CD4-positive, CD25-positive, alpha-beta regulatory T cell (primary cell): ENCODE data around the gene CFC1. TPM values are rescaled to one million over a fixed set of nuclear protein-coding genes. Genes with fewer than 3 reads are reported as not detected.
"Not testable (repeated sequence)": the region's sequence is repeated elsewhere in the genome, so short reads cannot be mapped to it uniquely, and the experiment has no call there.

ENCODE experiments used
- ATAC-seq, 2 donors: fragments of 150-1000 bp; cut with Tn5 transposase; one replicate each; pipeline ENCODE4 v1.10.0; 2021; ENCODE audit warnings: low read depth in 2 of 2, moderate number of reproducible peaks in 2 of 2, moderate library complexity in 1 of 2
- DNase-seq, 3 donors: peaks; one replicate each; pipeline versions ENCODE4 v3.0.0 to v3.0.0-alpha.2; 2012 to 2022; ENCODE audit warnings: mixed read lengths in 1 of 3
- H3K27ac ChIP-seq: one replicate; pipeline ENCODE4 v1.7.0; 2013; ENCODE audit warnings: mild to moderate bottlenecking, low read length; ENCODE audit not compliant: insufficient read depth, poor library complexity, severe bottlenecking
- H3K27me3 ChIP-seq: one replicate; pipeline ENCODE4 v1.7.0; 2013; ENCODE audit warnings: low read length; ENCODE audit not compliant: control insufficient read depth, insufficient read depth
- H3K36me3 ChIP-seq: one replicate; pipeline ENCODE4 v1.7.0; 2013; ENCODE audit warnings: mild to moderate bottlenecking, low read length, moderate library complexity; ENCODE audit not compliant: control insufficient read depth, insufficient read depth
- H3K4me1 ChIP-seq: 2 replicates; pipeline ENCODE4 v1.7.0; 2013; ENCODE audit warnings: mild to moderate bottlenecking, low read length; ENCODE audit not compliant: insufficient read depth, control insufficient read depth, poor library complexity, severe bottlenecking
- H3K4me3 ChIP-seq: one replicate; pipeline ENCODE4 v1.7.0; 2013; ENCODE audit warnings: low read depth, mild to moderate bottlenecking, low read length, moderate library complexity
- H3K9me3 ChIP-seq, 2 experiments: 1 replicate in 1 of 2; 2 replicates in 1 of 2; pipeline ENCODE4 v1.7.0; 2013; ENCODE audit warnings: low read length in 2 of 2, mild to moderate bottlenecking in 1 of 2, moderate library complexity in 1 of 2; ENCODE audit not compliant: control insufficient read depth in 2 of 2
- H3K27ac Mint-ChIP-seq, 3 donors: one replicate each; pipeline ENCODE4 v1.8.0; 2020 to 2022; ENCODE audit warnings: mild to moderate bottlenecking in 3 of 3, mixed read lengths in 3 of 3, moderate library complexity in 2 of 3
- H3K27me3 Mint-ChIP-seq: one replicate; pipeline ENCODE4 v1.8.0; 2022; ENCODE audit warnings: mild to moderate bottlenecking, mixed read lengths
- H3K36me3 Mint-ChIP-seq: one replicate; pipeline ENCODE4 v1.8.0; 2020; ENCODE audit warnings: mixed read lengths
- H3K4me1 Mint-ChIP-seq, 4 donors: one replicate each; pipeline ENCODE4 v1.8.0; 2020 to 2022; ENCODE audit warnings: mixed read lengths in 4 of 4, mild to moderate bottlenecking in 1 of 4
- H3K4me3 Mint-ChIP-seq, 4 donors: one replicate each; pipeline ENCODE4 v1.8.0; 2020 to 2022; ENCODE audit warnings: mild to moderate bottlenecking in 4 of 4, mixed read lengths in 4 of 4, moderate library complexity in 3 of 4
- H3K9me3 Mint-ChIP-seq, 7 donors: one replicate each; pipeline ENCODE4 v1.8.0; 2020 to 2022; ENCODE audit warnings: mixed read lengths in 7 of 7, mild to moderate bottlenecking in 3 of 7, moderate library complexity in 2 of 7
- polyA plus RNA-seq, 4 donors: library from polyadenylated mRNA; unstranded; fragments of 300-500 nt; fragmentation: Illumina TruSeq; gene quantifications; one replicate each; pipeline ENCODE4 v1.2.3, GENCODE V29; 2021
- total RNA-seq: library from RNA; stranded (reverse); gene quantifications from one replicate; pipeline ENCODE4 v1.2.3, GENCODE V29; 2022

Gene CFC1
- total and polyA plus RNA-seq, 5 donors from 2014 or later, result not detected

GRCh38 chr2:130608276-130609001 lies 9.1 kb upstream of the CFC1 start:
- not testable (repeated sequence) for H3K4me3 ChIP-seq, H3K4me1 ChIP-seq, DNase-seq, ATAC-seq, H3K9me3 ChIP-seq, H3K36me3 Mint-ChIP-seq, H3K9me3 Mint-ChIP-seq, H3K27ac ChIP-seq, H3K4me1 Mint-ChIP-seq, H3K4me3 Mint-ChIP-seq, H3K36me3 ChIP-seq, H3K27ac Mint-ChIP-seq, H3K27me3 Mint-ChIP-seq, H3K27me3 ChIP-seq

- H3K4me3 Mint-ChIP-seq, result not testable (repeated sequence)
Observed at GRCh38 chr2:130601648-130602302, 2.4 kb upstream of the CFC1 start.

GRCh38 chr2:130599926-130600325 lies 551 bp upstream of the CFC1 start:
- not testable (repeated sequence) for H3K4me3 Mint-ChIP-seq, H3K4me3 ChIP-seq, H3K4me1 ChIP-seq, H3K36me3 ChIP-seq, H3K9me3 ChIP-seq, ATAC-seq, H3K27me3 ChIP-seq, H3K4me1 Mint-ChIP-seq, H3K27me3 Mint-ChIP-seq, DNase-seq, H3K27ac Mint-ChIP-seq, H3K27ac ChIP-seq, H3K9me3 Mint-ChIP-seq, H3K36me3 Mint-ChIP-seq

More at GRCh38 chr2:130601648-130602302, 2.4 kb upstream of the CFC1 start:
- not testable (repeated sequence) for H3K36me3 ChIP-seq, H3K4me3 ChIP-seq, H3K9me3 ChIP-seq, DNase-seq, H3K27me3 Mint-ChIP-seq, H3K9me3 Mint-ChIP-seq, H3K27ac ChIP-seq, H3K27ac Mint-ChIP-seq, H3K4me1 Mint-ChIP-seq, ATAC-seq, H3K36me3 Mint-ChIP-seq, H3K4me1 ChIP-seq, H3K27me3 ChIP-seq

- not testable (repeated sequence) for H3K9me3 Mint-ChIP-seq, DNase-seq, H3K27me3 Mint-ChIP-seq, H3K4me3 Mint-ChIP-seq, ATAC-seq, H3K9me3 ChIP-seq, H3K27ac Mint-ChIP-seq, H3K36me3 Mint-ChIP-seq, H3K36me3 ChIP-seq, H3K4me3 ChIP-seq, H3K4me1 ChIP-seq, H3K4me1 Mint-ChIP-seq, H3K27me3 ChIP-seq, H3K27ac ChIP-seq
Observed at GRCh38 chr2:130598463-130598862, 912 bp downstream of the CFC1 start.

GRCh38 chr2:130597994-130598393 lies 1.4 kb downstream of the CFC1 start:
- H3K27ac Mint-ChIP-seq, H3K27me3 Mint-ChIP-seq, H3K4me1 ChIP-seq, H3K27me3 ChIP-seq, H3K36me3 ChIP-seq, H3K4me3 ChIP-seq, DNase-seq, H3K9me3 ChIP-seq, H3K36me3 Mint-ChIP-seq, ATAC-seq, H3K27ac ChIP-seq, H3K9me3 Mint-ChIP-seq, H3K4me3 Mint-ChIP-seq, H3K4me1 Mint-ChIP-seq: not testable (repeated sequence)

GRCh38 chr2:130596757-130597156 lies 2.6 kb downstream of the CFC1 start:
- H3K9me3 ChIP-seq, DNase-seq, H3K4me3 Mint-ChIP-seq, H3K27me3 ChIP-seq, H3K4me3 ChIP-seq, ATAC-seq, H3K36me3 Mint-ChIP-seq, H3K9me3 Mint-ChIP-seq, H3K36me3 ChIP-seq, H3K27ac Mint-ChIP-seq, H3K4me1 ChIP-seq, H3K4me1 Mint-ChIP-seq, H3K27ac ChIP-seq, H3K27me3 Mint-ChIP-seq: not testable (repeated sequence)

- not testable (repeated sequence) for H3K27me3 Mint-ChIP-seq
Observed at GRCh38 chr2:130594011-130594410, 5.4 kb downstream of the CFC1 start.

GRCh38 chr2:130592791-130593414 lies 6.5 kb downstream of the CFC1 start:
- H3K4me3 ChIP-seq, H3K36me3 ChIP-seq, H3K4me1 Mint-ChIP-seq, H3K4me1 ChIP-seq, H3K36me3 Mint-ChIP-seq, H3K9me3 ChIP-seq, H3K27ac Mint-ChIP-seq, H3K27me3 Mint-ChIP-seq, H3K27ac ChIP-seq, H3K4me3 Mint-ChIP-seq, H3K27me3 ChIP-seq, DNase-seq, H3K9me3 Mint-ChIP-seq, ATAC-seq: not testable (repeated sequence)

More at GRCh38 chr2:130594011-130594410, 5.4 kb downstream of the CFC1 start:
- H3K27ac ChIP-seq, H3K27me3 ChIP-seq, H3K9me3 Mint-ChIP-seq, H3K36me3 ChIP-seq, H3K4me3 Mint-ChIP-seq, H3K4me1 ChIP-seq, H3K9me3 ChIP-seq, ATAC-seq, H3K36me3 Mint-ChIP-seq, H3K4me3 ChIP-seq, DNase-seq, H3K27ac Mint-ChIP-seq, H3K4me1 Mint-ChIP-seq: not testable (repeated sequence)
